GM12878 (cell line): ENCODE data around the gene DLGAP3. TPM values are rescaled to one million over a fixed set of nuclear protein-coding genes. Genes with fewer than 3 reads are reported as not detected.

Experiments
- ATAC-seq: fragments of 200-7000 bp; cut with Tn5 transposase; 3 replicates; pipeline ENCODE4 v1.9.1; 2020; ENCODE audit warnings: mild to moderate bottlenecking, moderate library complexity
- BruUV-seq: library from RNA; stranded (reverse); fragments of 400-500 nt; replicated peaks from 2 replicates; lab custom pipeline; 2021; lab: Mats Ljungman, UMichigan
- CTCF ChIA-PET: fragments of 300-600 bp; sonication (Branson Sonifier 250); formaldehyde crosslinking; extraction: SDS; loops from one replicate; lab custom pipeline; 2021; ENCODE audit warnings: inconsistent platforms; lab: Yijun Ruan, JAX
- POLR2A ChIA-PET: fragments of 350-600 bp; formaldehyde crosslinking; extraction: SDS; loops from one replicate; lab custom pipeline; 2021; ENCODE audit warnings: inconsistent platforms; lab: Charles Lee
- RAD21 ChIA-PET: fragments of 300-600 bp; sonication (Branson Sonifier 250); formaldehyde crosslinking; loops from one replicate; lab custom pipeline; 2023; ENCODE audit warnings: antibody characterized with exemption; ENCODE audit not compliant: unreplicated experiment; lab: Charles Lee
- SMC1A ChIA-PET: fragments of 300-600 bp; sonication (Branson Sonifier 250); formaldehyde crosslinking; loops from one replicate; lab custom pipeline; 2023; ENCODE audit not compliant: unreplicated experiment, uncharacterized antibody; lab: Charles Lee
- DNase-seq: peaks from one replicate; pipeline ENCODE4 v3.0.0-alpha.2; 2011; ENCODE audit warnings: low read depth, low spot score
- FAIRE-seq: peaks from 3 replicates; lab custom pipeline; 2011; peaks lifted over from hg19 to GRCh38; lab: Jason Lieb, UNC
- H2AFZ ChIP-seq: 2 replicates; pipeline ENCODE4 v1.6.0; 2011; ENCODE audit warnings: low read depth, low read length, control low read depth; ENCODE audit not compliant: control insufficient read depth
- H3K27ac ChIP-seq: 2 replicates; pipeline ENCODE4 v1.5.1; 2011; ENCODE audit warnings: control low read depth; ENCODE audit not compliant: control insufficient read depth, insufficient read depth
- H3K27me3 ChIP-seq, 2 experiments: replicated peaks in 1 of 2; 2 replicates each; pipeline versions ENCODE4 v1.6.0 to v1.6.1; 2011; ENCODE audit warnings: low read length in 1 of 2; ENCODE audit not compliant: control insufficient read depth in 2 of 2, insufficient read depth in 2 of 2
- H3K36me3 ChIP-seq, 2 experiments: 2 replicates each; pipeline ENCODE4 v1.5.1; 2011; ENCODE audit warnings: low read length in 1 of 2; ENCODE audit not compliant: control insufficient read depth in 2 of 2, insufficient read depth in 2 of 2
- H3K4me1 ChIP-seq: 2 replicates; pipeline ENCODE4 v1.6.1; 2011; ENCODE audit warnings: mild to moderate bottlenecking, low read length, moderate library complexity, mixed read lengths; ENCODE audit not compliant: control insufficient read depth, insufficient read depth
- H3K4me2 ChIP-seq: 2 replicates; pipeline ENCODE4 v1.6.0; 2011; ENCODE audit warnings: control low read depth; ENCODE audit not compliant: control insufficient read depth, insufficient read depth
- H3K4me3 ChIP-seq: fragments of 200-600 bp; sonication (generic); 2 replicates; pipeline ENCODE4 v1.5.1; 2016
- H3K79me2 ChIP-seq: 2 replicates; pipeline ENCODE4 v1.6.0; 2011; ENCODE audit warnings: low read length; ENCODE audit not compliant: control insufficient read depth, insufficient read depth
- H3K9ac ChIP-seq: 2 replicates; pipeline ENCODE4 v1.8.0; 2011; ENCODE audit warnings: low read length, control low read depth, mixed read lengths; ENCODE audit not compliant: control insufficient read depth, insufficient read depth
- H3K9me3 ChIP-seq: replicated peaks from 3 replicates; pipeline ENCODE4 v1.5.1; 2011; ENCODE audit warnings: mild to moderate bottlenecking, low read length; ENCODE audit not compliant: control insufficient read depth, insufficient read depth
- H4K20me1 ChIP-seq: 2 replicates; pipeline ENCODE4 v1.6.0; 2011; ENCODE audit not compliant: control insufficient read depth, insufficient read depth
- DPF2 ChIP-seq: fragments of 450-650 bp; IDR thresholded peaks from 2 replicates; pipeline ENCODE4 v1.6.1; 2017; ENCODE audit warnings: mild to moderate bottlenecking
- IRF4 ChIP-seq: IDR thresholded peaks from 2 replicates; pipeline ENCODE4 v1.6.1; 2011; ENCODE audit warnings: low read depth, low read length
- MYC ChIP-seq: IDR thresholded peaks from 2 replicates; pipeline ENCODE4 v1.6.1; 2011; ENCODE audit warnings: mild to moderate bottlenecking, low read length, moderate library complexity, inconsistent platforms; ENCODE audit not compliant: insufficient read depth, insufficient replicate concordance, insufficient read length, severe bottlenecking
- RB1 ChIP-seq: fragments of 450-650 bp; formaldehyde crosslinking; IDR thresholded peaks from 2 replicates; pipeline ENCODE4 v1.6.1; 2017; ENCODE audit warnings: mild to moderate bottlenecking, borderline replicate concordance
- SRF ChIP-seq, 2 experiments: IDR thresholded peaks; 2 replicates each; pipeline ENCODE4 v1.6.1; 2011; ENCODE audit warnings: low read depth in 2 of 2, low read length in 2 of 2, mild to moderate bottlenecking in 1 of 2, moderate library complexity in 1 of 2
- STAT3 ChIP-seq: IDR thresholded peaks from 2 replicates; pipeline ENCODE4 v1.6.1; 2011; ENCODE audit warnings: low read depth, low read length, improper control_type of control experiment
- TCF3 ChIP-seq: IDR thresholded peaks from 2 replicates; pipeline ENCODE4 v1.6.1; 2012; ENCODE audit warnings: low read depth, mild to moderate bottlenecking, low read length, borderline replicate concordance; ENCODE audit not compliant: insufficient read depth
- YBX1 ChIP-seq: fragments of 450-650 bp; IDR thresholded peaks from 2 replicates; pipeline ENCODE4 v1.6.1; 2016; ENCODE audit warnings: antibody characterized with exemption
- ZBED1 ChIP-seq: IDR thresholded peaks from 2 replicates; pipeline ENCODE4 v1.6.1; 2016; ENCODE audit warnings: borderline replicate concordance
- ZNF384 ChIP-seq: IDR thresholded peaks from 2 replicates; pipeline ENCODE4 v1.6.1; 2012; ENCODE audit warnings: low read depth, mild to moderate bottlenecking, low read length, improper control_type of control experiment, borderline replicate concordance
- WGBS: methylation state at CpG from one replicate; pipeline ENCODE4 v1.1.6; 2016; ENCODE audit warnings: low lambda C conversion rate; ENCODE audit not compliant: insufficient replicate concordance, insufficient coverage; ENCODE audit errors: missing lambda C conversion rate; 5-methylcytosine and 5-hydroxymethylcytosine counted together
- in situ Hi-C: fragments of 300-500 bp; cut with MboI; formaldehyde crosslinking; loops from 9 replicates; pipeline ENCODE4 v1.14.3; 2018; ENCODE audit warnings: mixed read lengths
- intact Hi-C: fragments of 100-400 bp; cut with micrococcal nuclease; formaldehyde crosslinking; loops from one replicate; pipeline ENCODE4 v1.14.2; 2022; ENCODE audit not compliant: unreplicated experiment
- polyA plus RNA-seq, 11 experiments: library from polyadenylated mRNA; depleted of rRNA in 4 of 11; unstranded in 6 of 11; stranded (reverse) in 5 of 11; fragments of >200 nt; fragmentation: Nextera tagmentation in 4 of 11; fragmentation: Illumina TruSeq in 1 of 11; extraction: Ambion mirVana in 4 of 11; extraction: Trizol in 1 of 11; gene quantifications; 1 replicate in 1 of 11; 2 replicates in 10 of 11; pipeline versions ENCODE4 v1.2.1 to v1.2.3, GENCODE V29; 2011 to 2016; ENCODE audit warnings: inconsistent platforms in 2 of 11, missing spikeins in 2 of 11, low read depth in 1 of 11
- total RNA-seq, 4 experiments: library from RNA; depleted of rRNA in 3 of 4; stranded (reverse); fragments of >200 nt in 3 of 4; fragmentation: Illumina TruSeq in 1 of 4; extraction: Trizol in 1 of 4; gene quantifications; 2 replicates each; pipeline versions ENCODE4 v1.2.1 to v1.2.3, GENCODE V29; 2013 to 2021
- TF ChIP-seq, protein P1 (sequence below): fragments of 450-650 bp; IDR thresholded peaks from 2 replicates; pipeline ENCODE4 v1.6.1; 2018; ENCODE audit warnings: borderline replicate concordance, mild to moderate bottlenecking; ENCODE audit not compliant: partially characterized antibody
- TF ChIP-seq, protein P2 (sequence below): IDR thresholded peaks from 2 replicates; pipeline ENCODE4 v1.6.1; 2011; ENCODE audit warnings: borderline replicate concordance, low read depth, mild to moderate bottlenecking, moderate library complexity, low read length; ENCODE audit not compliant: insufficient read depth, poor library complexity, severe bottlenecking
- TF ChIP-seq, protein P3 (sequence below): fragments of 450-650 bp; IDR thresholded peaks from 2 replicates; pipeline ENCODE4 v1.6.1; 2017; ENCODE audit warnings: mild to moderate bottlenecking

Gene DLGAP3
- total and polyA plus RNA-seq, 10 of the 15 experiments (the other 5 are each of a cell fraction or from before 2014, with no cell fraction given) = 0.03 to 0.15 (median 0.08) TPM; not detected in 4

GRCh38 chr1:34870395-34870794, 59.1 kb downstream of the DLGAP3 start (continued):
- TF ChIP-seq ZBED1 (no peak), ZNF384 (no peak), IRF4 (no peak), RB1 (no peak)
- TF ChIP-seq, protein P1, sequence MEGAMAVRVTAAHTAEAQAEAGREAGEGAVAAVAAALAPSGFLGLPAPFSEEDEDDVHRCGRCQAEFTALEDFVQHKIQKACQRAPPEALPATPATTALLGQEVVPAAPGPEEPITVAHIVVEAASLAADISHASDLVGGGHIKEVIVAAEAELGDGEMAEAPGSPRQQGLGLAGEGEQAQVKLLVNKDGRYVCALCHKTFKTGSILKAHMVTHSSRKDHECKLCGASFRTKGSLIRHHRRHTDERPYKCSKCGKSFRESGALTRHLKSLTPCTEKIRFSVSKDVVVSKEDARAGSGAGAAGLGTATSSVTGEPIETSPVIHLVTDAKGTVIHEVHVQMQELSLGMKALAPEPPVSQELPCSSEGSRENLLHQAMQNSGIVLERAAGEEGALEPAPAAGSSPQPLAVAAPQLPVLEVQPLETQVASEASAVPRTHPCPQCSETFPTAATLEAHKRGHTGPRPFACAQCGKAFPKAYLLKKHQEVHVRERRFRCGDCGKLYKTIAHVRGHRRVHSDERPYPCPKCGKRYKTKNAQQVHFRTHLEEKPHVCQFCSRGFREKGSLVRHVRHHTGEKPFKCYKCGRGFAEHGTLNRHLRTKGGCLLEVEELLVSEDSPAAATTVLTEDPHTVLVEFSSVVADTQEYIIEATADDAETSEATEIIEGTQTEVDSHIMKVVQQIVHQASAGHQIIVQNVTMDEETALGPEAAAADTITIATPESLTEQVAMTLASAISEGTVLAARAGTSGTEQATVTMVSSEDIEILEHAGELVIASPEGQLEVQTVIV = no peak

GRCh38 chr1:34869760-34870159, 59.7 kb downstream of the DLGAP3 start:
- H3K79me2 ChIP-seq = no peaks in the 10 kb centered on the region
- in situ Hi-C loops = no loop called here
- no peak overlapping the region for H3K27ac ChIP-seq
- no peak overlapping the region for H2AFZ ChIP-seq
- DNase-seq = no peak
- H3K9me3 ChIP-seq = no peaks in the 10 kb centered on the region
- intact Hi-C loops = no loop called here
- BruUV-seq = no TSS peak
- FAIRE-seq = no peak
- no peak overlapping the region for H3K9ac ChIP-seq
- H4K20me1 ChIP-seq = no peaks in the 10 kb centered on the region
- RAD21 ChIA-PET = no interaction called here
- no peak for ATAC-seq
- POLR2A ChIA-PET = no interaction called here
- peaks cover 4% of the 10 kb centered on the region; the same call in 1 of the 2 replicates for H3K4me1 ChIP-seq
- CTCF ChIA-PET = interaction anchor here (1.3 to 1.5 kb wide), 3 partner anchors 10 to 84 kb away, joined by 3 to 5 read pairs (median 5); partner anchors contain the start of gene SMIM12
- no peak overlapping the region for H3K4me2 ChIP-seq
- no peaks in the 10 kb centered on the region for H3K36me3 ChIP-seq
- H3K27me3 ChIP-seq = peaks cover 0 to 5% of the 10 kb centered on the region in 2 experiments; a peak in 1 of 4 replicates
- no peak overlapping the region for H3K4me3 ChIP-seq
- 34% methylated on average over 4 of the region's 4 CpGs for WGBS
- SMC1A ChIA-PET = no interaction called here
- TF ChIP-seq MYC = no peak
- TF ChIP-seq TCF3 = no peak
- TF ChIP-seq DPF2 = no peak
- TF ChIP-seq, protein P2, sequence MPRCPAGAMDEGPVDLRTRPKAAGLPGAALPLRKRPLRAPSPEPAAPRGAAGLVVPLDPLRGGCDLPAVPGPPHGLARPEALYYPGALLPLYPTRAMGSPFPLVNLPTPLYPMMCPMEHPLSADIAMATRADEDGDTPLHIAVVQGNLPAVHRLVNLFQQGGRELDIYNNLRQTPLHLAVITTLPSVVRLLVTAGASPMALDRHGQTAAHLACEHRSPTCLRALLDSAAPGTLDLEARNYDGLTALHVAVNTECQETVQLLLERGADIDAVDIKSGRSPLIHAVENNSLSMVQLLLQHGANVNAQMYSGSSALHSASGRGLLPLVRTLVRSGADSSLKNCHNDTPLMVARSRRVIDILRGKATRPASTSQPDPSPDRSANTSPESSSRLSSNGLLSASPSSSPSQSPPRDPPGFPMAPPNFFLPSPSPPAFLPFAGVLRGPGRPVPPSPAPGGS = no peak
- TF ChIP-seq YBX1 = no peak
- no peak for TF ChIP-seq SRF (IDR thresholded peaks at IDR 0.05; ENCODE audit: low read depth in 2 of 2, low read length in 2 of 2)
- TF ChIP-seq STAT3 = no peak
- TF ChIP-seq, protein P3, sequence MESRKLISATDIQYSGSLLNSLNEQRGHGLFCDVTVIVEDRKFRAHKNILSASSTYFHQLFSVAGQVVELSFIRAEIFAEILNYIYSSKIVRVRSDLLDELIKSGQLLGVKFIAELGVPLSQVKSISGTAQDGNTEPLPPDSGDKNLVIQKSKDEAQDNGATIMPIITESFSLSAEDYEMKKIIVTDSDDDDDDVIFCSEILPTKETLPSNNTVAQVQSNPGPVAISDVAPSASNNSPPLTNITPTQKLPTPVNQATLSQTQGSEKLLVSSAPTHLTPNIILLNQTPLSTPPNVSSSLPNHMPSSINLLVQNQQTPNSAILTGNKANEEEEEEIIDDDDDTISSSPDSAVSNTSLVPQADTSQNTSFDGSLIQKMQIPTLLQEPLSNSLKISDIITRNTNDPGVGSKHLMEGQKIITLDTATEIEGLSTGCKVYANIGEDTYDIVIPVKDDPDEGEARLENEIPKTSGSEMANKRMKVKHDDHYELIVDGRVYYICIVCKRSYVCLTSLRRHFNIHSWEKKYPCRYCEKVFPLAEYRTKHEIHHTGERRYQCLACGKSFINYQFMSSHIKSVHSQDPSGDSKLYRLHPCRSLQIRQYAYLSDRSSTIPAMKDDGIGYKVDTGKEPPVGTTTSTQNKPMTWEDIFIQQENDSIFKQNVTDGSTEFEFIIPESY = no peak
